ENCODE measurements around the gene MTERF2. TPM values are rescaled to one million over a fixed set of nuclear protein-coding genes. Genes with fewer than 3 reads are reported as not detected.
A peak's percentile ranks its signal among the peaks of the same experiment; 100 is the strongest.

The MTERF2 gene
- total and polyA plus RNA-seq, 2 donors (not counting 1 experiment from before 2014, with no cell fraction given), result 6.3 to 7.3 TPM

- Histone ChIP-seq H3K9me3 (ENCODE audit: control insufficient read depth, insufficient read depth, low read depth, low read length) (no peaks in the 10 kb centered on the region), H3K27me3 (ENCODE audit: control insufficient read depth, insufficient read depth, low read length) (no peaks in the 10 kb centered on the region), H3K27ac (ENCODE audit: insufficient read depth, low read length) (no peak overlapping the region), H3K36me3 (ENCODE audit: control insufficient read depth, insufficient read depth, low read length) (no peaks in the 10 kb centered on the region), H2AFZ (ENCODE audit: low read length) (no peak overlapping the region), H4K20me1 (ENCODE audit: control insufficient read depth, extremely low read depth, insufficient read depth, low read length) (no peaks in the 10 kb centered on the region), H3K4me1 (ENCODE audit: control insufficient read depth, extremely low read depth, insufficient read depth, low read length) (no peaks in the 10 kb centered on the region), H3K9ac (ENCODE audit: insufficient read depth, low read length) (no peak overlapping the region), H3K79me2 (ENCODE audit: control insufficient read depth, insufficient read depth, low read length) (peaks cover 26% of the 10 kb centered on the region), H3K4me3 (replicated peaks in 1 of 4; ENCODE audit: control extremely low read depth in 1 of 4, insufficient read depth in 1 of 4, low read depth in 3 of 4, low read length in 4 of 4) (no peak overlapping the region), H3K4me2 (ENCODE audit: extremely low read depth, insufficient read depth, low read length) (no peak overlapping the region)
- peak in 1 of 2 donors; percentile 37 for DNase-seq (ENCODE audit: low read depth in 2 of 2)
- TF ChIP-seq CTCF (conservative IDR thresholded peaks at IDR 0.05 in 1 of 2, IDR thresholded peaks at IDR 0.05 in 1 of 2; ENCODE audit: low read depth in 1 of 2, low read length in 2 of 2), result no peak
- TF ChIP-seq EZH2 (IDR thresholded peaks at IDR 0.05; ENCODE audit: low read length, missing control alignments), result no peak
Observed at GRCh38 chr12:106953352-106954250, 33.3 kb downstream of the MTERF2 start.

GRCh38 chr12:106950591-106950990 lies 36.4 kb downstream of the MTERF2 start:
- H3K4me2 ChIP-seq (ENCODE audit: extremely low read depth, insufficient read depth, low read length), result no peak overlapping the region
- no peak overlapping the region for H3K27ac ChIP-seq (ENCODE audit: insufficient read depth, low read length)
- H3K79me2 ChIP-seq (ENCODE audit: control insufficient read depth, insufficient read depth, low read length), result no peaks in the 10 kb centered on the region
- no peak overlapping the region for H2AFZ ChIP-seq (ENCODE audit: low read length)
- no peak overlapping the region for H3K9ac ChIP-seq (ENCODE audit: insufficient read depth, low read length)
- DNase-seq (ENCODE audit: low read depth in 2 of 2), result no peak
- H3K4me1 ChIP-seq (ENCODE audit: control insufficient read depth, extremely low read depth, insufficient read depth, low read length), result no peaks in the 10 kb centered on the region
- H3K9me3 ChIP-seq (ENCODE audit: control insufficient read depth, insufficient read depth, low read depth, low read length), result no peaks in the 10 kb centered on the region
- no peaks in the 10 kb centered on the region for H4K20me1 ChIP-seq (ENCODE audit: control insufficient read depth, extremely low read depth, insufficient read depth, low read length)
- no peak overlapping the region for H3K4me3 ChIP-seq (replicated peaks in 1 of 4; ENCODE audit: control extremely low read depth in 1 of 4, insufficient read depth in 1 of 4, low read depth in 3 of 4, low read length in 4 of 4)
- no peaks in the 10 kb centered on the region for H3K36me3 ChIP-seq (ENCODE audit: control insufficient read depth, insufficient read depth, low read length)
- H3K27me3 ChIP-seq (ENCODE audit: control insufficient read depth, insufficient read depth, low read length), result no peaks in the 10 kb centered on the region
- no peak for TF ChIP-seq EZH2 (IDR thresholded peaks at IDR 0.05; ENCODE audit: low read length, missing control alignments)
- TF ChIP-seq CTCF (conservative IDR thresholded peaks at IDR 0.05 in 1 of 2, IDR thresholded peaks at IDR 0.05 in 1 of 2; ENCODE audit: low read depth in 1 of 2, low read length in 2 of 2), result no peak

- Histone ChIP-seq H3K27me3 (ENCODE audit: control insufficient read depth, insufficient read depth, low read length) (no peaks in the 10 kb centered on the region), H3K27ac (ENCODE audit: insufficient read depth, low read length) (no peak overlapping the region), H3K9me3 (ENCODE audit: control insufficient read depth, insufficient read depth, low read depth, low read length) (no peaks in the 10 kb centered on the region), H3K4me1 (ENCODE audit: control insufficient read depth, extremely low read depth, insufficient read depth, low read length) (no peaks in the 10 kb centered on the region), H3K9ac (ENCODE audit: insufficient read depth, low read length) (no peak overlapping the region), H3K36me3 (ENCODE audit: control insufficient read depth, insufficient read depth, low read length) (no peaks in the 10 kb centered on the region), H2AFZ (ENCODE audit: low read length) (no peak overlapping the region), H3K79me2 (ENCODE audit: control insufficient read depth, insufficient read depth, low read length) (no peaks in the 10 kb centered on the region), H3K4me2 (ENCODE audit: extremely low read depth, insufficient read depth, low read length) (no peak overlapping the region), H3K4me3 (replicated peaks in 1 of 4; ENCODE audit: control extremely low read depth in 1 of 4, insufficient read depth in 1 of 4, low read depth in 3 of 4, low read length in 4 of 4) (no peak overlapping the region), H4K20me1 (ENCODE audit: control insufficient read depth, extremely low read depth, insufficient read depth, low read length) (no peaks in the 10 kb centered on the region)
- no peak for DNase-seq (ENCODE audit: low read depth in 2 of 2)
- TF ChIP-seq CTCF (conservative IDR thresholded peaks at IDR 0.05 in 1 of 2, IDR thresholded peaks at IDR 0.05 in 1 of 2; ENCODE audit: low read depth in 1 of 2, low read length in 2 of 2) (no peak), EZH2 (IDR thresholded peaks at IDR 0.05; ENCODE audit: low read length, missing control alignments) (no peak)
Observed at GRCh38 chr12:106947461-106947860, 39.5 kb downstream of the MTERF2 start.
